Measurements from ENCODE around the gene GJB3.

GRCh38 chr1:34831721-34832246, 50.8 kb downstream of the GJB3 start:
- TF ChIP-seq EZH2 (IDR thresholded peaks at IDR 0.05; ENCODE audit: insufficient read depth, poor library complexity, severe bottlenecking) (no peak), EZH2phosphoT487 (IDR thresholded peaks at IDR 0.05; ENCODE audit: insufficient read depth, low read depth) (no peak)

Data from GM23248 (cell line).